Dermis microvascular lymphatic vessel endothelial cell (primary cell): Measurements from ENCODE around the gene APC2. TPM values are rescaled to one million over a fixed set of nuclear protein-coding genes. Genes with fewer than 3 reads are reported as not detected.
"Not testable (repeated sequence)": the region's sequence is repeated elsewhere in the genome, so short reads cannot be mapped to it uniquely, and the experiment has no call there.

Experiments
- DNase-seq, 2 donors: peaks; one replicate each; pipeline versions ENCODE4 v3.0.0 to v3.0.0-alpha.2; 2010; ENCODE audit warnings: low read depth in 2 of 2
- total RNA-seq: library from RNA; depleted of rRNA; stranded (reverse); fragments of >200 nt; gene quantifications from 2 replicates; pipeline ENCODE4 v1.2.1, GENCODE V29; 2014

APC2 gene
- total RNA-seq, 1 donor from 2014 or later, result under 0.01 TPM

- DNase-seq, result peak in 1 of 2 donors; percentile 39
Measured at GRCh38 chr19:1416014-1416841, 33.7 kb upstream of the APC2 start.

- no peak for DNase-seq
Measured at GRCh38 chr19:1417145-1417544, 32.8 kb upstream of the APC2 start.

- DNase-seq, result no peak
Measured at GRCh38 chr19:1417681-1418495, 32.0 kb upstream of the APC2 start.

- DNase-seq, result no peak
Measured at GRCh38 chr19:1418496-1418775, 31.5 kb upstream of the APC2 start.

GRCh38 chr19:1418951-1419738 is 30.8 kb upstream of the APC2 start:
- no peak for DNase-seq

- DNase-seq, result not testable (repeated sequence)
Measured at GRCh38 chr19:1420085-1420484, 29.8 kb upstream of the APC2 start.

- DNase-seq, result no peak
Measured at GRCh38 chr19:1420590-1420989, 29.3 kb upstream of the APC2 start.

- DNase-seq, result no peak
Measured at GRCh38 chr19:1421218-1421957, 28.5 kb upstream of the APC2 start.

GRCh38 chr19:1421958-1422305 is 28.0 kb upstream of the APC2 start:
- no peak for DNase-seq

- peak; percentile 24 to 78 for DNase-seq
Measured at GRCh38 chr19:1422360-1422759, 27.6 kb upstream of the APC2 start.

- no peak for DNase-seq
Measured at GRCh38 chr19:1422943-1423342, 27.0 kb upstream of the APC2 start.

- DNase-seq, result no peak
Measured at GRCh38 chr19:1423436-1424191, 26.3 kb upstream of the APC2 start.

- no peak for DNase-seq
Measured at GRCh38 chr19:1424192-1424955, 25.5 kb upstream of the APC2 start.

GRCh38 chr19:1425102-1425837 is 24.7 kb upstream of the APC2 start:
- DNase-seq, result no peak

GRCh38 chr19:1425902-1426301 is 24.0 kb upstream of the APC2 start:
- no peak for DNase-seq

GRCh38 chr19:1426736-1427135 is 23.2 kb upstream of the APC2 start:
- DNase-seq, result no peak

GRCh38 chr19:1427221-1427920 is 22.6 kb upstream of the APC2 start:
- no peak for DNase-seq

- no peak for DNase-seq
Measured at GRCh38 chr19:1428738-1429391, 21.1 kb upstream of the APC2 start.
